Measurements from ENCODE around the gene APCDD1L.
A peak's percentile ranks its signal among the peaks of the same experiment; 100 is the strongest.
"Not testable (repeated sequence)": the region's sequence is repeated elsewhere in the genome, so short reads cannot be mapped to it uniquely, and the experiment has no call there.

Gene APCDD1L

GRCh38 chr20:58545565-58546415, 30.6 kb upstream of the APCDD1L start:
- DNase-seq (ENCODE audit: low spot score): no peak

DNA sequence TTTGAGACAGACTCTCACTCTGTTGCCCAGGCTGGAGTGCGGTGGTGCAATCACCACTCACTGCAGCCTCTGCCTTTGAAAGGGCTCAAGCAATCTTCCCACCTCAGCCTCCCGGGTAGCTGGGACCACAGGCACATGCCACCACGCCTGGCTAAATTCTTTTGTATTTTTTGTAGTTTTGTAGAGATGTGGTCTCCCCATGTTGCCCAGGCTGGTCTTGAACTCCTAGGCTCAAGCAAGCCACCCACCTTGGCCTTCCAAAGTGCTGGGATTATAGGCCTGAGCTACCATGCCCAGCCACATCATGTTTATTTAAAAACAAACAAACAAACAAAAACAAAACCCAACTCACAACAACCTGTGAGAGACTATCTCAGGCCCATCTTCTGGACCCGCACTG, 29.7 kb upstream of the APCDD1L start:
- no peak for DNase-seq (ENCODE audit: low spot score)

DNA sequence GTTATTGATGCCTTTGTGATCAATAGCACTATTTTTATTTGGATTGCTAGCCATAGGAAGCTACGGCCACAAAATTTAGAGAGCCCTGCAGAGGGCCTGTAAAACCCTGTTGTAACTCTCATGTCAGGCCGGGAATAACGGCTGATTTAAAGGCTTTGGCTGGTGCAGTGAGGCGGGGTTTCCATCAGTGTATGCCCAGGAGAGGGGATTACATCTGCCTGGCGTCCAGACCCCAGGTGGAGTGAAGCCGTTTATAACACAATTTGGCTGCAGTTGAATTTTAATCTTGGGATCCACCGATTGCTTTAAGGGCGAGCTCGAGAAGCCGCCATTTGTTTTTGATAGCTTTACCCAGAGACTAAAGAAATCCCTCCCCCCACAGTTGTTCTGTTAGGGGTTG, 29.1 kb upstream of the APCDD1L start:
- DNase-seq (ENCODE audit: low spot score): peak; percentile 60

GRCh38 chr20:58543274-58543673, 28.1 kb upstream of the APCDD1L start:
- no peak for DNase-seq (ENCODE audit: low spot score)

DNA sequence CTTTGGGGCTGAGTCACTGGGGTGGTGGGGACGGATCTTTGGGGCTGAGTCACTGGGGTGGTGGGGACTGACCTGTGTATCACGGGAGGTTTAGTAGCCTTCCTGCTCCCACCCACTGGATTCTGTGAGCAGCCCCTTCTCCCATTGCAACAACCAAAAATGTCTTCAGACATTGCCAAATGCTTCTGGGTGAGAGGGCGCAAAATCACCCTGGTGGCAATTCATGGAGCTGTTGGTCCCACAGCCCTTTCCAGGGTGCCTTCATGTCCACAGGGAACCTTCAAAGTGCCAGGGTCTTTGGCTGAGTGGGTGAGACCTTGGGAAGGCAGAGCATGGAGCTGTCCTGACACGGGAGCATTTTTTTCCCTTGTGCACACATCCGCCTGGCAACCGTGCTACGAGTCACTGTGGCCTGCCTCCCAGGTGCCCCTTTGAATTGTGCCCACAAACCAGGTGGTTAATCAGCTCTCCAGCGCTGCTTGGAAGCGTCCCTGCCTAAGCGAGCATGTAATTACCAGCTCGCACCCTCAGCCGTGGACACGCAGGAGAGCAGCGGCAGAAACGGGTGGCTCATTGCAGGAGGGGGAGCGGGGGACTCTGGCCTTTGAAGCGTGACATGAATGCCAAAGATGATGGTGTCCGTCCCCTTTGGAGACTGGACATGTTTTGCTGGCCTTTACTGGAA, 27.4 kb upstream of the APCDD1L start:
- DNase-seq (ENCODE audit: low spot score): no peak

DNA sequence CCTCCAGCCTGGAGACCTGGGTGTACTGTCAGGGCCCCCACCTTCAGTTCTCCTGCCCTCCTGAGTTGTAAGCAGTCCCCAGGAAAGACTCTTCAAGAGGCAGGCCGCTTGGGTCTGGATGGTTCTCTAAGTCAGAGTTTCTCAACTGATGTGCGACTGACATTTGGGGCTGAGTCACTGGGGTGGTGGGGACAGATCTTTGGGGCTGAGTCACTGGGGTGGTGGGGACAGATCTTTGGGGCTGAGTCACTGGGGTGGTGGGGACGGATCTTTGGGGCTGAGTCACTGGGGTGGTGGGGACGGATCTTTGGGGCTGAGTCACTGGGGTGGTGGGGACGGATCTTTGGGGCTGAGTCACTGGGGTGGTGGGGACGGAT, 26.8 kb upstream of the APCDD1L start:
- not testable (repeated sequence) for DNase-seq (ENCODE audit: low spot score)

DNA sequence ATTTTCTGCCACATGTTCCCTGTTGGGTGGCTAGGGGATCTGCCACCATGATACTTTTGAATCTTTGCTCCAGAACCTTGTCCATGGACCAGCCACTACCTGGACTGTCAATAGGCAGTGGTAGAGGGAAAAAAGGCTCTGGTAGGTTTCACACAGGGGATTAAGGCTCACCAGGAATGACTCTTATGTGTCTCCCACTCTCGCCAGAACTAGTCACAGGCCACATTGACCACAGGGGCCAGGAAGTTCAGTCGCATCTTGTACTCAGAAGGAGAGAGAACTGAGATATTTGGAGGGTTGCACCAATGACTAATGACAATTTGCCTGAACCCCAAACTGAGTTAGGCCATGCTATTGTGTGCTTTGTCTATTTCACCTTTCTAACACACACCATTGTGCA, 23.6 kb upstream of the APCDD1L start:
- no peak for DNase-seq (ENCODE audit: low spot score)

- DNase-seq (ENCODE audit: low spot score): no peak
Measured at GRCh38 chr20:58537831-58538230, 22.6 kb upstream of the APCDD1L start.

DNA sequence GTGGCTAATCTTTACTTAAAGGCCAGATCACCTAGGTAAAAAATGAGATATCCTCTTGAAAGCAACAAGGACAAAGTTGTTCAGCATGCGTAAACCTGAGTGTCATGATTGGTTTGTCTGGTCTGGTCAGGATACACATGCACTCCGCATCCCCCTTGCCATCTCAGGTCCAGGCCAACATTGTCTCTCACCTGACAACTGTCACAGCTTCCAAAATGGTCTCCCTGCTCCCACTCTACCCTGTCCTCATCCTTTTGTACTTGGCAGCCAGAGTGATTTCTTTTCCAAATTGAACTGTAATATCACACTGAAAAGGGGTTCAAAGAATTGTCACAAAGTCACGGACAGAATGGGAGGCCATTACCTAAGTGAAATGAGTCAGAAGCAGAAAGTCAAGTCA, 21.1 kb upstream of the APCDD1L start:
- no peak for DNase-seq (ENCODE audit: low spot score)

DNA sequence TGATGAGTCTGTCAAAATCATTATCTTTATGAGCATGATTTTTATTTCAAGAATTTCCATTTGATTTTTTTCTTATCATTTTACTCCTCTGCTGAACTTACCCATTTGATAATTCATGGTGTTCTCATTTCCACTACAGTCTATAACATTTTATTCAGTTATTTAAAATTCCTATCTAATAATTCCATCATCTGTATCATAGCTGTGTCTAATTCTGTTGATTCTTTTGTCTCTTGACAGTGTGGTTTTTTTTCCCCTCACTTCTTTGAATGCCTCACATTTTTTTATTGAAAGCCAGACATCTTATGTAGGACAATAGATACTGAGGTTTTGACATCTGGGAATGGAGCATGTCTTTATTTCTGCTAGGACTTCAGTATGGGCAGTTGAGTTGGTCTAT, 16.5 kb upstream of the APCDD1L start:
- no peak for DNase-seq (ENCODE audit: low spot score)

- DNase-seq (ENCODE audit: low spot score): no peak
Measured at GRCh38 chr20:58531063-58531462, 15.9 kb upstream of the APCDD1L start.

- no peak for DNase-seq (ENCODE audit: low spot score)
Measured at GRCh38 chr20:58528412-58528811, 13.2 kb upstream of the APCDD1L start.

GRCh38 chr20:58526411-58526810, 11.2 kb upstream of the APCDD1L start:
- no peak for DNase-seq (ENCODE audit: low spot score)

DNA sequence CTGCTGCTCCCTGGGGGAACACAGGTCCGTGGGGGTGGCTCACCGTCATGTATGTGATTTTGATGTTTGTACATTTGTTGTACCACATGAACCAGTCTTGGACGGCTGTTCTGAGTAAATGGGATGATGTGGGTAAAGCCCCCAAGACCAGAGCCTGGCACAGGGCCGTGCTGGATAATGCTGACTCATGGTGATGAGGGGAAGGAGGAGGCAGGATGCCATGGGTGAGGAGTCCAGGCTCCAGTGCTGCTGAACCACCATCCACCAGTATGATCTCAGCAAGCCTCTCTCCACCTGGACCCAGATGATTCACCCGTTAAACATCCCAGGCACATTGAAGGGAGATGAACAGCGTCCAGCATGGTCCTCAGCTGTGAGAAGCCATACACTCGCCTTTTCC, 9.6 kb upstream of the APCDD1L start:
- DNase-seq (ENCODE audit: low spot score): no peak

GRCh38 chr20:58523971-58524315, 8.7 kb upstream of the APCDD1L start:
- DNase-seq (ENCODE audit: low spot score): no peak

GRCh38 chr20:58523072-58523970, 8.1 kb upstream of the APCDD1L start:
- DNase-seq (ENCODE audit: low spot score): peak; percentile 37

GRCh38 chr20:58522666-58523065, 7.5 kb upstream of the APCDD1L start:
- DNase-seq (ENCODE audit: low spot score): no peak

DNA sequence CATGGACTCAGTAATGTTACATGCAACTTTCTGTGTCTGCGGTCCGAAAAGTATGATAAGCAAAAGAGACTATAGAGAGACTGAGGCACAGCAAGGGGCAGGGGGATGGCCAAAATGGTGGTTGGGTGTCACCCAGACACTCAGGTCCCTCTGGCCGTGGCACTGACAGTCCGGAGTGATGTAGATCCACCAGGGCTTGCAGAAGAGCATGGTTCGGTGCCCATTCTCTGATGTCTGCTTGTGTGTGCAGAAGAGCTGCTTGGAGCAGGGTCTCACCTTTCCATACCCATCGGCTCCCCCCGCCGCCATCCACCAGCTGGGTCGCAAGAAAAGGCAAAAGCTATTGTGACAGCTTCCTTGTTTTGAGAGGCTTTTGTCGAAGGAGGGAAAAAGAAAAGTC, 6.6 kb upstream of the APCDD1L start:
- DNase-seq (ENCODE audit: low spot score): no peak

DNA sequence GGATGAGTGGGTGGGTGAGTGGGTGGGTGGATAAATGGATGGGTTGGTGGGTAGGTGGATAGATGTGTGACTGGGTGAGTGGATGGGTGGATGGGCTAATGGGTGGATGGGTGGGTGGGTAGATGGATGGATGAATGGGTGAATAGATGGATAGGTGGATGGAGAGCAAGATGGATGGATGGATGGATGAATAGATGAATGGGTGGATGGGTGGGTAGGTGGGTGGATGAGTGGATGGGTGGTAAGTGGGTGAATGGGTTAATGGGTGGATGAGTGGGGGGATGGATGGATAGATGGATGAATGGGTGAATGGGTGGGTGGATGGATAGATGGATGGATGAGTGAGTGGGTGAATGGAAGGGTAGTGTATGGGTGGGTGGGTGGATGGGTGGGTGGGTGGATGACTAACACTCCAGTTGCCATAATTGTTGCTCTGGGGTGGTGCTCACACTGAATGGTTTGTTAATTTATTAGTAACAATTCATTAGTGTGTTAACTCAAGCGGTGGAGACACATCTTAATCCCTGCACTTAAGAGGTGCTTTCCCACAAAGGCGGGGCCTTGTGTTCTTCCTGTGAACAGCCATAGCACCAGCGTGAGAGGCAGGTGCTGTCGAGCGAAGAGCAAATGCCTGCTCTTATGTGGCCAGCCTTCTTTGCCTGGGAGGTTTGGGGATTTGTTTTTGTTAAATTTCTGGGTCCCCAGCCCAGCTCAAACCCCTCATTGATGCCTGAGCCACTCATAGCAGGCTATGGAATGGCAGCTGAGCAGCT, 4.9 kb upstream of the APCDD1L start:
- no peak for DNase-seq (ENCODE audit: low spot score)

GRCh38 chr20:58518896-58519593, 3.8 kb upstream of the APCDD1L start:
- DNase-seq (ENCODE audit: low spot score): no peak

GRCh38 chr20:58518387-58518786, 3.2 kb upstream of the APCDD1L start:
- no peak for DNase-seq (ENCODE audit: low spot score)
